PC-9 (cell line): ENCODE results near the gene TBRG4. TPM values are rescaled to one million over a fixed set of nuclear protein-coding genes. Genes with fewer than 3 reads are reported as not detected.
A peak's percentile ranks its signal among the peaks of the same experiment; 100 is the strongest.

Experiments
- BruUV-seq: library from RNA; stranded (reverse); fragments of 400-500 nt; replicated peaks from 2 replicates; lab custom pipeline; 2021; lab: Mats Ljungman, UMichigan
- CTCF ChIA-PET: fragments of 300-600 bp; sonication (Branson Sonifier 250); formaldehyde crosslinking; loops from one replicate; lab custom pipeline; 2022; ENCODE audit warnings: antibody characterized with exemption; lab: Charles Lee
- POLR2A ChIA-PET: fragments of 300-600 bp; sonication (Branson Sonifier 250); formaldehyde crosslinking; loops from one replicate; lab custom pipeline; 2022; ENCODE audit warnings: antibody characterized with exemption; ENCODE audit not compliant: unreplicated experiment; lab: Charles Lee
- DNase-seq, 2 experiments: peaks; one replicate each; pipeline versions ENCODE4 v3.0.0 to v3.0.0-alpha.2; 2015 to 2022; ENCODE audit warnings: mixed read lengths in 1 of 2
- H2AFZ ChIP-seq: fragments of 200-600 bp; sonication (generic); 2 replicates; pipeline ENCODE4 v1.8.1; 2017; ENCODE audit warnings: antibody characterized with exemption
- H3F3A ChIP-seq: fragments of 200-600 bp; sonication (generic); 2 replicates; pipeline ENCODE4 v1.8.1; 2017; ENCODE audit warnings: antibody characterized with exemption, mild to moderate bottlenecking, low read depth; ENCODE audit not compliant: insufficient read depth
- H3K27ac ChIP-seq: fragments of 200-600 bp; sonication (generic); 2 replicates; pipeline ENCODE4 v1.6.1; 2016; ENCODE audit warnings: mixed run types
- H3K27me3 ChIP-seq: fragments of 200-600 bp; sonication (generic); 2 replicates; pipeline ENCODE4 v1.6.1; 2016; ENCODE audit warnings: low read depth, mixed run types; ENCODE audit not compliant: insufficient read depth
- H3K36me3 ChIP-seq: fragments of 200-600 bp; sonication (generic); 2 replicates; pipeline ENCODE4 v1.6.1; 2016; ENCODE audit warnings: low read depth, mixed run types
- H3K4me1 ChIP-seq: fragments of 200-600 bp; sonication (generic); replicated peaks from 2 replicates; pipeline ENCODE4 v1.6.1; 2016; ENCODE audit warnings: mixed run types; ENCODE audit not compliant: insufficient read depth
- H3K4me2 ChIP-seq: fragments of 200-600 bp; sonication (generic); 2 replicates; pipeline ENCODE4 v1.6.1; 2017; ENCODE audit warnings: mixed run types
- H3K4me3 ChIP-seq: fragments of 200-600 bp; sonication (generic); 2 replicates; pipeline ENCODE4 v1.6.1; 2016; ENCODE audit warnings: mixed run types
- H3K79me2 ChIP-seq: fragments of 200-600 bp; sonication (generic); 2 replicates; pipeline ENCODE4 v1.6.1; 2017; ENCODE audit warnings: low read depth, mixed run types
- H3K9me2 ChIP-seq: fragments of 200-600 bp; sonication (generic); 2 replicates; pipeline ENCODE4 v1.8.1; 2017; ENCODE audit warnings: mild to moderate bottlenecking; ENCODE audit not compliant: insufficient read depth
- H3K9me3 ChIP-seq: fragments of 200-600 bp; sonication (generic); 2 replicates; pipeline ENCODE4 v1.8.1; 2016; ENCODE audit warnings: low read depth; ENCODE audit not compliant: insufficient read depth
- H4K20me1 ChIP-seq: fragments of 200-600 bp; sonication (generic); 2 replicates; pipeline ENCODE4 v1.8.1; 2017; ENCODE audit not compliant: insufficient read depth
- EZH2 ChIP-seq: fragments of 200-600 bp; sonication (generic); IDR thresholded peaks from 2 replicates; pipeline ENCODE4 v1.8.0; 2017; ENCODE audit warnings: antibody characterized with exemption, low read depth
- intact Hi-C: fragments of 100-400 bp; cut with micrococcal nuclease; formaldehyde crosslinking; loops from one replicate; pipeline ENCODE4 v1.10.0; 2022; ENCODE audit not compliant: unreplicated experiment
- total RNA-seq: library from RNA; stranded (reverse); gene quantifications from 2 replicates; pipeline ENCODE4 v1.2.3, GENCODE V29; 2021
- TF ChIP-seq, protein P1 (sequence below): fragments of 200-600 bp; sonication (generic); conservative IDR thresholded peaks from 2 replicates; pipeline ENCODE4 v1.6.1; 2017; ENCODE audit warnings: mixed run types, antibody characterized with exemption, mild to moderate bottlenecking, moderate library complexity

The TBRG4 gene
- total RNA-seq, 1 experiment from 2014 or later = 120 TPM

DNA sequence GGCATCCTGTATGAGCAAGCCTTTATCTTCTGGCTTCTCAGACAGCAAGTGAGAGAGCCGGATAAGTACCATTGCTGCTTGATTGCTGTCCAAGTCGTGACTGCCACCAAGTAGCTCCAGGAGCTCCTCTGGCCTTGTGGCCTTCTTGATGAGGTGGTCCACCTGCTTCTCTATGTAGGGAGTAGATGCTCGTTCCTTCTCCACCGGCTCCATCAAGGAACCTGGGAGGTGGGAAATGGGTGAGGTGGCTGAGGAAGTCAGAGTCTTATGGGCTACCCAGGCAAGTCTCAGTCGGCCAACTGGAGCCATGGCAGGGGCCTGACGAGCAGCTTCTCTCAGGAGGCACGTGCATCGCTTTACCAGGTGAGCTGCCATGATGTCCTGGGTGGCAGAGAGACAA, 2.6 kb downstream of the TBRG4 start:
- no peak for DNase-seq
- peaks cover 53% of the 10 kb centered on the region for H3K36me3 ChIP-seq
- no peaks in the 10 kb centered on the region for H3K9me3 ChIP-seq
- no peaks in the 10 kb centered on the region for H3K9me2 ChIP-seq
- peaks cover 25% of the 10 kb centered on the region for H3K4me1 ChIP-seq
- intact Hi-C loops = no loop called here
- no peaks in the 10 kb centered on the region for H3K27me3 ChIP-seq
- TF ChIP-seq, protein P1, sequence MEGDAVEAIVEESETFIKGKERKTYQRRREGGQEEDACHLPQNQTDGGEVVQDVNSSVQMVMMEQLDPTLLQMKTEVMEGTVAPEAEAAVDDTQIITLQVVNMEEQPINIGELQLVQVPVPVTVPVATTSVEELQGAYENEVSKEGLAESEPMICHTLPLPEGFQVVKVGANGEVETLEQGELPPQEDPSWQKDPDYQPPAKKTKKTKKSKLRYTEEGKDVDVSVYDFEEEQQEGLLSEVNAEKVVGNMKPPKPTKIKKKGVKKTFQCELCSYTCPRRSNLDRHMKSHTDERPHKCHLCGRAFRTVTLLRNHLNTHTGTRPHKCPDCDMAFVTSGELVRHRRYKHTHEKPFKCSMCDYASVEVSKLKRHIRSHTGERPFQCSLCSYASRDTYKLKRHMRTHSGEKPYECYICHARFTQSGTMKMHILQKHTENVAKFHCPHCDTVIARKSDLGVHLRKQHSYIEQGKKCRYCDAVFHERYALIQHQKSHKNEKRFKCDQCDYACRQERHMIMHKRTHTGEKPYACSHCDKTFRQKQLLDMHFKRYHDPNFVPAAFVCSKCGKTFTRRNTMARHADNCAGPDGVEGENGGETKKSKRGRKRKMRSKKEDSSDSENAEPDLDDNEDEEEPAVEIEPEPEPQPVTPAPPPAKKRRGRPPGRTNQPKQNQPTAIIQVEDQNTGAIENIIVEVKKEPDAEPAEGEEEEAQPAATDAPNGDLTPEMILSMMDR = no peak
- no peak for TF ChIP-seq EZH2
- no peak overlapping the region for H2AFZ ChIP-seq
- 0 out of 2 replicates have a peak overlapping the region, but pooled peaks have one; percentile 97 for H3K4me2 ChIP-seq
- peaks cover 59% of the 10 kb centered on the region for H4K20me1 ChIP-seq
- CTCF ChIA-PET = no interaction called here
- H3K79me2 ChIP-seq = peaks cover 67% of the 10 kb centered on the region
- H3F3A ChIP-seq = peaks cover 25% of the 10 kb centered on the region
- no peak overlapping the region for H3K4me3 ChIP-seq
- no TSS peak for BruUV-seq
- POLR2A ChIA-PET = no interaction called here
- no peak overlapping the region for H3K27ac ChIP-seq

DNA sequence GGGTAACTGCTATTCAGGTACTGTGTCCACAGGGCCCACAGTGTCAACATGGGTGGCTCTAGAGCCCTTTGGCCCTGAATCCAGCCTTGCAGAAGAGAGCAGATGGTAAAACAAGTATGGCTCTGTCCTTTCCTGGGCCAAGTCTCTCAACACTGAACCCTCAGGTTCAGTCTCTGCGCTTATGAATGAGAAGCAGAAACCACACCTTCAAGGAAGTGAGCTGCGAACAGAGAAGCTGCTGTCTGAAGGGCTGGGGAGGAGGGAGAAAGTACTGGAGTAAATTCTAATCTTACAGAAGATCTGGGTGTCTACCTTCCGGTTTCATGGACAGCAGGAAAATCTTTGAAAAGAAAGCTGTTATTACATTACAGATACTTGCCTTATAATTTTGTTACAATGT, 4.1 kb downstream of the TBRG4 start:
- intact Hi-C loops = no loop called here
- Histone ChIP-seq H3K4me1 (peaks cover 22% of the 10 kb centered on the region), H4K20me1 (peaks cover 69% of the 10 kb centered on the region), H3K4me3 (no peak overlapping the region), H2AFZ (no peak overlapping the region), H3F3A (peaks cover 15% of the 10 kb centered on the region), H3K79me2 (peaks cover 63% of the 10 kb centered on the region), H3K9me3 (no peaks in the 10 kb centered on the region), H3K36me3 (peaks cover 66% of the 10 kb centered on the region), H3K27me3 (no peaks in the 10 kb centered on the region), H3K9me2 (no peaks in the 10 kb centered on the region), H3K4me2 (no peak overlapping the region), H3K27ac (no peak overlapping the region)
- BruUV-seq = no TSS peak
- ChIA-PET POLR2A (interaction anchor here (0.7 kb wide), 1 partner anchor 159 kb away, joined by 3 read pairs; no protein-coding TSS in a partner anchor), CTCF (no interaction called here)
- DNase-seq = no peak
- no peak for TF ChIP-seq EZH2
- TF ChIP-seq, protein P1 = no peak

DNA sequence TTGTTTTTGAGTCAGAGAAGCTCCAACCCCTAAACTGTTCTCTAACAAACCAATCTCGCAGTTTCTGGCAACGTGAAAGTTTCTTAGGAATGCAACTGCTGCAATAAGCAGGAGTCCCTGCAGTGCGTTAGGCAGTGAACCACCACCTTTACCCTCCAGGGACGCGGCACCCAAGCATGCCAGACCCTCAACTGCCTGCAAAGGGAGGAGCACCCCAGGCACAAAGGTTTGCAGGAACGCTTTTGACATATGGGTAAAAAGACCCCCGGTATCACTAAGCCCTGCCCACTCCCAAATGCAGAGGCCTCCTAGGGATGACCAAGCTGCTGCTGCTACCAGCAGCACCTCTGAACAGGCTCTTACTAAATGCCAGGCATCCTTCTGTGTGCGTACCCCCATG, 4.7 kb downstream of the TBRG4 start:
- peaks cover 12% of the 10 kb centered on the region for H3F3A ChIP-seq
- no peak overlapping the region for H3K4me3 ChIP-seq
- POLR2A ChIA-PET = no interaction called here
- DNase-seq = no peak
- H3K27ac ChIP-seq = no peak overlapping the region
- peaks cover 19% of the 10 kb centered on the region for H3K4me1 ChIP-seq
- H2AFZ ChIP-seq = no peak overlapping the region
- no peaks in the 10 kb centered on the region for H3K27me3 ChIP-seq
- H3K9me2 ChIP-seq = no peaks in the 10 kb centered on the region
- intact Hi-C loops = no loop called here
- H4K20me1 ChIP-seq = peaks cover 74% of the 10 kb centered on the region
- BruUV-seq = no TSS peak
- no peak for TF ChIP-seq EZH2
- TF ChIP-seq, protein P1 = no peak
- H3K36me3 ChIP-seq = peaks cover 68% of the 10 kb centered on the region
- peaks cover 60% of the 10 kb centered on the region for H3K79me2 ChIP-seq
- H3K4me2 ChIP-seq = no peak overlapping the region
- no peaks in the 10 kb centered on the region for H3K9me3 ChIP-seq
- CTCF ChIA-PET = no interaction called here
